Natural killer cell (primary cell): ENCODE results near the gene ERAL1. TPM values are rescaled to one million over a fixed set of nuclear protein-coding genes. Genes with fewer than 3 reads are reported as not detected.
A peak's percentile ranks its signal among the peaks of the same experiment; 100 is the strongest.
"Not testable (repeated sequence)": the region's sequence is repeated elsewhere in the genome, so short reads cannot be mapped to it uniquely, and the experiment has no call there.

Experiments
- ATAC-seq, 3 donors: fragments of 150-1000 bp in 2 of 3; fragments of 200-7000 bp in 1 of 3; cut with Tn5 transposase; 1 replicate in 1 of 3; 2 replicates in 2 of 3; pipeline ENCODE4 v1.10.0; 2021; ENCODE audit warnings: mild to moderate bottlenecking in 2 of 3, moderate library complexity in 2 of 3
- DNase-seq, 2 donors: peaks; one replicate each; pipeline versions ENCODE4 v3.0.0 to v3.0.0-alpha.2; 2013 to 2021; ENCODE audit warnings: mixed read lengths in 1 of 2
- H3K27ac ChIP-seq: one replicate; pipeline ENCODE4 v1.5.1; 2013; ENCODE audit warnings: mild to moderate bottlenecking, low read length
- H3K27me3 ChIP-seq: one replicate; pipeline ENCODE4 v1.6.1; 2013; ENCODE audit warnings: low read length; ENCODE audit not compliant: control insufficient read depth, insufficient read depth
- H3K36me3 ChIP-seq: one replicate; pipeline ENCODE4 v1.6.1; 2013; ENCODE audit warnings: low read length; ENCODE audit not compliant: control insufficient read depth, insufficient read depth
- H3K4me1 ChIP-seq: one replicate; pipeline ENCODE4 v1.6.1; 2013; ENCODE audit warnings: low read length; ENCODE audit not compliant: control insufficient read depth, insufficient read depth
- H3K4me3 ChIP-seq: one replicate; pipeline ENCODE4 v1.5.1; 2013; ENCODE audit warnings: low read length
- H3K9me3 ChIP-seq: one replicate; pipeline ENCODE4 v1.6.1; 2013; ENCODE audit warnings: low read length; ENCODE audit not compliant: control insufficient read depth, insufficient read depth
- H3K27ac Mint-ChIP-seq, 2 donors: one replicate each; pipeline ENCODE4 v1.8.0; 2022; ENCODE audit warnings: mild to moderate bottlenecking in 2 of 2, mixed read lengths in 2 of 2, moderate library complexity in 1 of 2
- H3K27me3 Mint-ChIP-seq, 2 donors: one replicate each; pipeline ENCODE4 v1.8.0; 2022; ENCODE audit warnings: low read depth in 2 of 2, mixed read lengths in 2 of 2
- H3K36me3 Mint-ChIP-seq: one replicate; pipeline ENCODE4 v1.8.0; 2022; ENCODE audit warnings: mixed read lengths
- H3K4me1 Mint-ChIP-seq, 2 donors: one replicate each; pipeline ENCODE4 v1.8.0; 2022; ENCODE audit warnings: mixed read lengths in 2 of 2
- H3K4me3 Mint-ChIP-seq: one replicate; pipeline ENCODE4 v1.8.0; 2022; ENCODE audit warnings: mild to moderate bottlenecking, moderate library complexity, mixed read lengths
- H3K9me3 Mint-ChIP-seq, 2 donors: one replicate each; pipeline ENCODE4 v1.8.0; 2022; ENCODE audit warnings: mixed read lengths in 2 of 2
- CTCF ChIP-seq: fragments of 200-600 bp; IDR thresholded peaks from one replicate; pipeline ENCODE4 v1.8.0; 2022; ENCODE audit warnings: antibody characterized with exemption
- WGBS: methylation state at CpG from one replicate; pipeline ENCODE4 v1.1.7; 2013; ENCODE audit warnings: missing lambda C conversion rate; ENCODE audit not compliant: insufficient coverage; 5-methylcytosine and 5-hydroxymethylcytosine counted together
- intact Hi-C: fragments of 100-400 bp; cut with micrococcal nuclease; formaldehyde crosslinking; loops from one replicate; pipeline ENCODE4 v1.14.2; 2022
- total RNA-seq, 4 donors: library from RNA; stranded (reverse); fragments of 120-200 nt in 1 of 4; gene quantifications; one replicate each; pipeline versions ENCODE4 v1.2.3 to v1.2.4, GENCODE V29; 2013 to 2022

The ERAL1 gene
- total RNA-seq, 3 donors from 2014 or later (not counting 1 experiment from before 2014, with no cell fraction given): 20.9 to 35.2 (median 27.3) TPM

GRCh38 chr17:28875848-28876550 lies 21.2 kb downstream of the ERAL1 start:
- H3K9me3 Mint-ChIP-seq: no peaks in the 10 kb centered on the region
- TF ChIP-seq CTCF: no peak
- 67% methylated on average over 1 of the region's 1 CpG for WGBS
- no peak overlapping the region for H3K4me3 Mint-ChIP-seq
- H3K27ac ChIP-seq: no peak overlapping the region
- H3K27me3 Mint-ChIP-seq: no peaks in the 10 kb centered on the region
- ATAC-seq (no peak), DNase-seq (no peak)
- peaks cover 10% of the 10 kb centered on the region for H3K4me1 ChIP-seq
- no peaks in the 10 kb centered on the region for H3K9me3 ChIP-seq
- H3K27me3 ChIP-seq: no peaks in the 10 kb centered on the region
- H3K36me3 ChIP-seq: peaks cover 25% of the 10 kb centered on the region
- peaks cover 7 to 18% of the 10 kb centered on the region in 2 donors for H3K4me1 Mint-ChIP-seq
- H3K27ac Mint-ChIP-seq: no peak overlapping the region
- no peak overlapping the region for H3K4me3 ChIP-seq
- intact Hi-C loops: loop anchor here (2.0 kb wide), 1 partner anchor 17 kb away; no protein-coding TSS in a partner anchor
- H3K36me3 Mint-ChIP-seq: peaks cover 8% of the 10 kb centered on the region

- ATAC-seq, H3K4me3 Mint-ChIP-seq, H3K27me3 ChIP-seq, H3K27me3 Mint-ChIP-seq, H3K9me3 ChIP-seq, DNase-seq, H3K36me3 Mint-ChIP-seq, H3K27ac ChIP-seq, H3K4me1 ChIP-seq, H3K4me3 ChIP-seq, H3K4me1 Mint-ChIP-seq, H3K9me3 Mint-ChIP-seq, H3K27ac Mint-ChIP-seq: not testable (repeated sequence)
- H3K36me3 ChIP-seq: peaks cover 37% of the 10 kb centered on the region
- intact Hi-C loops: loop anchor here (2.0 kb wide), 1 partner anchor 16 kb away; no protein-coding TSS in a partner anchor
- WGBS: 98% methylated on average over 6 of the region's 6 CpGs
Measured at GRCh38 chr17:28877150-28877711, 22.4 kb downstream of the ERAL1 start.

GRCh38 chr17:28878158-28878910 lies 23.5 kb downstream of the ERAL1 start:
- H3K27me3 Mint-ChIP-seq: no peaks in the 10 kb centered on the region
- H3K4me1 ChIP-seq: no peaks in the 10 kb centered on the region
- H3K27ac Mint-ChIP-seq: peak overlapping the region in 1 of 2 donors; percentile 0
- 90% methylated on average over 2 of the region's 2 CpGs for WGBS
- peaks cover 8% of the 10 kb centered on the region for H3K36me3 Mint-ChIP-seq
- peaks cover 48% of the 10 kb centered on the region for H3K36me3 ChIP-seq
- no peak overlapping the region for H3K4me3 Mint-ChIP-seq
- no peak overlapping the region for H3K4me3 ChIP-seq
- no peak for DNase-seq
- no peak for ATAC-seq
- no peaks in the 10 kb centered on the region for H3K27me3 ChIP-seq
- no peaks in the 10 kb centered on the region for H3K9me3 ChIP-seq
- TF ChIP-seq CTCF: no peak
- H3K4me1 Mint-ChIP-seq: peaks cover 0 to 6% of the 10 kb centered on the region in 2 donors
- intact Hi-C loops: no loop called here
- H3K9me3 Mint-ChIP-seq: no peaks in the 10 kb centered on the region
- no peak overlapping the region for H3K27ac ChIP-seq

- Histone ChIP-seq H3K27me3 (no peaks in the 10 kb centered on the region), H3K27ac (no peak overlapping the region), H3K4me3 (no peak overlapping the region), H3K9me3 (no peaks in the 10 kb centered on the region), H3K36me3 (peaks cover 54% of the 10 kb centered on the region), H3K4me1 (no peaks in the 10 kb centered on the region)
- intact Hi-C loops: no loop called here
- WGBS: 98% methylated on average over 4 of the region's 4 CpGs
- TF ChIP-seq CTCF: no peak
- Mint-ChIP-seq H3K27ac (peak overlapping the region in 1 of 2 donors; percentile 0), H3K36me3 (peaks cover 8% of the 10 kb centered on the region), H3K4me1 (peaks cover 0 to 6% of the 10 kb centered on the region in 2 donors), H3K9me3 (no peaks in the 10 kb centered on the region), H3K4me3 (no peak overlapping the region), H3K27me3 (no peaks in the 10 kb centered on the region)
- no peak for DNase-seq
- peak in 1 of 3 donors; percentile 25 for ATAC-seq
Measured at GRCh38 chr17:28878981-28879380, 24.2 kb downstream of the ERAL1 start.
